SU-DHL-6 (cell line): ENCODE results near the gene PTER.

Source experiments
- H2AFZ ChIP-seq: fragments of 200-600 bp; sonication (generic); 2 replicates; pipeline ENCODE4 v1.6.1; 2014; ENCODE audit warnings: low read depth, mild to moderate bottlenecking, moderate library complexity, mixed read lengths, antibody characterized with exemption, low read length; ENCODE audit not compliant: severe bottlenecking
- H3F3A ChIP-seq: fragments of 200-600 bp; shearing (Covaris generic); 2 replicates; pipeline ENCODE4 v1.6.0; 2016; ENCODE audit warnings: antibody characterized with exemption, mild to moderate bottlenecking; ENCODE audit not compliant: insufficient read depth
- H3K27ac ChIP-seq: fragments of 200-600 bp; sonication (generic); 2 replicates; pipeline ENCODE4 v1.5.1; 2016; ENCODE audit warnings: low read depth, mild to moderate bottlenecking, low read length, moderate library complexity, mixed read lengths
- H3K27me3 ChIP-seq: fragments of 200-600 bp; sonication (generic), shearing (Covaris generic); 2 replicates; pipeline ENCODE4 v1.6.0; 2014; ENCODE audit warnings: mild to moderate bottlenecking, low read length
- H3K36me3 ChIP-seq: fragments of 200-600 bp; sonication (generic); 2 replicates; pipeline ENCODE4 v1.6.1; 2014; ENCODE audit warnings: mild to moderate bottlenecking, low read length, mixed read lengths
- H3K4me2 ChIP-seq: fragments of 300-600, 200-600 bp; shearing (Covaris generic), sonication (generic); 2 replicates; pipeline ENCODE4 v1.6.0; 2014; ENCODE audit warnings: low read length, low read depth, mild to moderate bottlenecking; ENCODE audit not compliant: poor library complexity, severe bottlenecking
- H3K4me3 ChIP-seq: fragments of 200-600 bp; sonication (generic); 2 replicates; pipeline ENCODE4 v1.5.1; 2014; ENCODE audit warnings: antibody characterized with exemption, low read length, mild to moderate bottlenecking, mixed read lengths; ENCODE audit not compliant: insufficient read depth, poor library complexity, severe bottlenecking
- H3K79me2 ChIP-seq: fragments of 200-600 bp; sonication (generic); 2 replicates; pipeline ENCODE4 v1.6.1; 2014; ENCODE audit warnings: mild to moderate bottlenecking, low read length, moderate library complexity; ENCODE audit not compliant: insufficient read depth
- H3K9ac ChIP-seq: fragments of 200-600 bp; sonication (generic); 2 replicates; pipeline ENCODE4 v1.7.0; 2014; ENCODE audit warnings: mild to moderate bottlenecking, low read length
- H3K9me2 ChIP-seq: fragments of 200-600 bp; sonication (generic); replicated peaks from 2 replicates; pipeline ENCODE4 v1.6.1; 2014; ENCODE audit warnings: low read length; ENCODE audit not compliant: insufficient read depth
- H3K9me3 ChIP-seq: fragments of 200-600 bp; sonication (generic); 2 replicates; pipeline ENCODE4 v1.6.1; 2014; ENCODE audit warnings: low read length, mixed read lengths; ENCODE audit not compliant: insufficient read depth
- H4K20me1 ChIP-seq: fragments of 200-600 bp; sonication (generic); 2 replicates; pipeline ENCODE4 v1.6.1; 2014; ENCODE audit warnings: low read depth, mild to moderate bottlenecking, antibody characterized with exemption, low read length, moderate library complexity, mixed read lengths
- EZH2phosphoT487 ChIP-seq: fragments of 200-600 bp; sonication (generic), shearing (Covaris generic); conservative IDR thresholded peaks from 2 replicates; pipeline ENCODE4 v1.6.1; 2018; ENCODE audit warnings: mild to moderate bottlenecking, antibody characterized with exemption, low read length, moderate library complexity, mixed read lengths
- TF ChIP-seq, protein P1 (sequence below): fragments of 200-600 bp; sonication (generic); IDR thresholded peaks from one replicate; pipeline ENCODE4 v1.5.1; 2017; ENCODE audit warnings: antibody characterized with exemption, mild to moderate bottlenecking, low read length, moderate library complexity; ENCODE audit not compliant: insufficient read depth, poor library complexity, severe bottlenecking

The PTER gene

GRCh38 chr10:16442914-16443313, 6.1 kb downstream of the PTER start:
- Histone ChIP-seq H3K27me3 (no peaks in the 10 kb centered on the region), H4K20me1 (peaks cover 12% of the 10 kb centered on the region), H3K4me3 (no peak overlapping the region), H3K36me3 (0 out of 2 replicates have a peak, but pooled peaks cover 3% of the 10 kb centered on the region), H3K4me2 (no peak overlapping the region), H3K9me3 (no peaks in the 10 kb centered on the region), H3F3A (no peaks in the 10 kb centered on the region), H3K27ac (no peak overlapping the region), H2AFZ (no peak overlapping the region), H3K79me2 (peaks cover 98% of the 10 kb centered on the region), H3K9me2 (no peaks in the 10 kb centered on the region), H3K9ac (no peak overlapping the region)
- no peak for TF ChIP-seq EZH2phosphoT487
- TF ChIP-seq, protein P1, sequence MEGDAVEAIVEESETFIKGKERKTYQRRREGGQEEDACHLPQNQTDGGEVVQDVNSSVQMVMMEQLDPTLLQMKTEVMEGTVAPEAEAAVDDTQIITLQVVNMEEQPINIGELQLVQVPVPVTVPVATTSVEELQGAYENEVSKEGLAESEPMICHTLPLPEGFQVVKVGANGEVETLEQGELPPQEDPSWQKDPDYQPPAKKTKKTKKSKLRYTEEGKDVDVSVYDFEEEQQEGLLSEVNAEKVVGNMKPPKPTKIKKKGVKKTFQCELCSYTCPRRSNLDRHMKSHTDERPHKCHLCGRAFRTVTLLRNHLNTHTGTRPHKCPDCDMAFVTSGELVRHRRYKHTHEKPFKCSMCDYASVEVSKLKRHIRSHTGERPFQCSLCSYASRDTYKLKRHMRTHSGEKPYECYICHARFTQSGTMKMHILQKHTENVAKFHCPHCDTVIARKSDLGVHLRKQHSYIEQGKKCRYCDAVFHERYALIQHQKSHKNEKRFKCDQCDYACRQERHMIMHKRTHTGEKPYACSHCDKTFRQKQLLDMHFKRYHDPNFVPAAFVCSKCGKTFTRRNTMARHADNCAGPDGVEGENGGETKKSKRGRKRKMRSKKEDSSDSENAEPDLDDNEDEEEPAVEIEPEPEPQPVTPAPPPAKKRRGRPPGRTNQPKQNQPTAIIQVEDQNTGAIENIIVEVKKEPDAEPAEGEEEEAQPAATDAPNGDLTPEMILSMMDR, result no peak

GRCh38 chr10:16445770-16446469, 9.1 kb downstream of the PTER start:
- Histone ChIP-seq H3K4me2 (no peak overlapping the region), H3K9me2 (no peaks in the 10 kb centered on the region), H3K27ac (no peak overlapping the region), H3K9ac (no peak overlapping the region), H2AFZ (no peak overlapping the region), H3K27me3 (no peaks in the 10 kb centered on the region), H3F3A (no peaks in the 10 kb centered on the region), H4K20me1 (peaks cover 10% of the 10 kb centered on the region), H3K9me3 (no peaks in the 10 kb centered on the region), H3K4me3 (no peak overlapping the region), H3K79me2 (peaks cover 96% of the 10 kb centered on the region), H3K36me3 (no peaks in the 10 kb centered on the region)
- TF ChIP-seq EZH2phosphoT487, result no peak
- TF ChIP-seq, protein P1, result no peak

DNA sequence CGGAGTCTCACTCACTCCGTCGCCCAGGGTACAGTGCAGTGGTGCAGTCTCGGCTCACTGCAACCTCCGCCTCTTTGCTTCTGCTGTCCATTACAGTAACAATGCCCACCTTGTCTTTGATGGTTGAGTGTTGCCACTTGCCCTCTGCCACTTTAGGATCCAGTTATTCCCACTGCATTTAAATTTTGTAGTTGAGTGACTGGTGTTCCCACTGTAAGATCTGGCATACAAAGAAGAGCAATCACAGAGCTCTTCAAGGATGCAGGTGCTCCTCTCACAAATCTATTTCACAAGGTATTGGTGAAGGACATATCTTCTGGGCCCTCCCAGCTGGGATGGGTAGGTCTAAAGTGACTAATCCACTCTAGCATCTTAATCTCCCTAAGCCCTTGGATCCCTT, 12.6 kb downstream of the PTER start:
- H3K79me2 ChIP-seq, result peaks cover 76% of the 10 kb centered on the region
- TF ChIP-seq EZH2phosphoT487, result no peak
- TF ChIP-seq, protein P1, result no peak
- H3K36me3 ChIP-seq, result no peaks in the 10 kb centered on the region
- H3K9ac ChIP-seq, result no peak overlapping the region
- no peaks in the 10 kb centered on the region for H3K27me3 ChIP-seq
- H3K27ac ChIP-seq, result no peak overlapping the region
- H3K9me2 ChIP-seq, result no peaks in the 10 kb centered on the region
- H4K20me1 ChIP-seq, result peaks cover 4% of the 10 kb centered on the region; the same call in 1 of the 2 replicates
- no peaks in the 10 kb centered on the region for H3K9me3 ChIP-seq
- no peak overlapping the region for H3K4me3 ChIP-seq
- H3F3A ChIP-seq, result no peaks in the 10 kb centered on the region
- no peak overlapping the region for H3K4me2 ChIP-seq
- no peak overlapping the region for H2AFZ ChIP-seq
